GM12878 (cell line): ENCODE data around the gene NDUFB7. TPM values are rescaled to one million over a fixed set of nuclear protein-coding genes. Genes with fewer than 3 reads are reported as not detected.
A peak's percentile ranks its signal among the peaks of the same experiment; 100 is the strongest.

Source experiments
- ATAC-seq: fragments of 200-7000 bp; cut with Tn5 transposase; 3 replicates; pipeline ENCODE4 v1.9.1; 2020; ENCODE audit warnings: mild to moderate bottlenecking, moderate library complexity
- BruUV-seq: library from RNA; stranded (reverse); fragments of 400-500 nt; replicated peaks from 2 replicates; lab custom pipeline; 2021; lab: Mats Ljungman, UMichigan
- CTCF ChIA-PET: fragments of 300-600 bp; sonication (Branson Sonifier 250); formaldehyde crosslinking; extraction: SDS; loops from one replicate; lab custom pipeline; 2021; ENCODE audit warnings: inconsistent platforms; lab: Yijun Ruan, JAX
- POLR2A ChIA-PET: fragments of 350-600 bp; formaldehyde crosslinking; extraction: SDS; loops from one replicate; lab custom pipeline; 2021; ENCODE audit warnings: inconsistent platforms; lab: Charles Lee
- RAD21 ChIA-PET: fragments of 300-600 bp; sonication (Branson Sonifier 250); formaldehyde crosslinking; loops from one replicate; lab custom pipeline; 2023; ENCODE audit warnings: antibody characterized with exemption; ENCODE audit not compliant: unreplicated experiment; lab: Charles Lee
- SMC1A ChIA-PET: fragments of 300-600 bp; sonication (Branson Sonifier 250); formaldehyde crosslinking; loops from one replicate; lab custom pipeline; 2023; ENCODE audit not compliant: unreplicated experiment, uncharacterized antibody; lab: Charles Lee
- DNase-seq: peaks from one replicate; pipeline ENCODE4 v3.0.0-alpha.2; 2011; ENCODE audit warnings: low read depth, low spot score
- FAIRE-seq: peaks from 3 replicates; lab custom pipeline; 2011; peaks lifted over from hg19 to GRCh38; lab: Jason Lieb, UNC
- H2AFZ ChIP-seq: 2 replicates; pipeline ENCODE4 v1.6.0; 2011; ENCODE audit warnings: low read depth, low read length, control low read depth; ENCODE audit not compliant: control insufficient read depth
- H3K27ac ChIP-seq: 2 replicates; pipeline ENCODE4 v1.5.1; 2011; ENCODE audit warnings: control low read depth; ENCODE audit not compliant: control insufficient read depth, insufficient read depth
- H3K27me3 ChIP-seq, 2 experiments: replicated peaks in 1 of 2; 2 replicates each; pipeline versions ENCODE4 v1.6.0 to v1.6.1; 2011; ENCODE audit warnings: low read length in 1 of 2; ENCODE audit not compliant: control insufficient read depth in 2 of 2, insufficient read depth in 2 of 2
- H3K36me3 ChIP-seq, 2 experiments: 2 replicates each; pipeline ENCODE4 v1.5.1; 2011; ENCODE audit warnings: low read length in 1 of 2; ENCODE audit not compliant: control insufficient read depth in 2 of 2, insufficient read depth in 2 of 2
- H3K4me1 ChIP-seq: 2 replicates; pipeline ENCODE4 v1.6.1; 2011; ENCODE audit warnings: mild to moderate bottlenecking, low read length, moderate library complexity, mixed read lengths; ENCODE audit not compliant: control insufficient read depth, insufficient read depth
- H3K4me2 ChIP-seq: 2 replicates; pipeline ENCODE4 v1.6.0; 2011; ENCODE audit warnings: control low read depth; ENCODE audit not compliant: control insufficient read depth, insufficient read depth
- H3K4me3 ChIP-seq: fragments of 200-600 bp; sonication (generic); 2 replicates; pipeline ENCODE4 v1.5.1; 2016
- H3K79me2 ChIP-seq: 2 replicates; pipeline ENCODE4 v1.6.0; 2011; ENCODE audit warnings: low read length; ENCODE audit not compliant: control insufficient read depth, insufficient read depth
- H3K9ac ChIP-seq: 2 replicates; pipeline ENCODE4 v1.8.0; 2011; ENCODE audit warnings: low read length, control low read depth, mixed read lengths; ENCODE audit not compliant: control insufficient read depth, insufficient read depth
- H3K9me3 ChIP-seq: replicated peaks from 3 replicates; pipeline ENCODE4 v1.5.1; 2011; ENCODE audit warnings: mild to moderate bottlenecking, low read length; ENCODE audit not compliant: control insufficient read depth, insufficient read depth
- H4K20me1 ChIP-seq: 2 replicates; pipeline ENCODE4 v1.6.0; 2011; ENCODE audit not compliant: control insufficient read depth, insufficient read depth
- HCFC1 ChIP-seq: fragments of 150-350 bp; IDR thresholded peaks from 2 replicates; pipeline ENCODE4 v1.6.1; 2014; ENCODE audit warnings: low read length
- IKZF1 ChIP-seq: fragments of 450-650 bp; conservative IDR thresholded peaks from 2 replicates; pipeline ENCODE4 v1.6.1; 2017; ENCODE audit warnings: antibody characterized with exemption, mild to moderate bottlenecking
- KAT2A ChIP-seq: conservative IDR thresholded peaks from 2 replicates; pipeline ENCODE4 v1.6.1; 2011; ENCODE audit warnings: low read depth, low read length; ENCODE audit not compliant: control insufficient read depth
- MLLT1 ChIP-seq: fragments of 450-650 bp; IDR thresholded peaks from 2 replicates; pipeline ENCODE4 v1.6.1; 2016; ENCODE audit warnings: mild to moderate bottlenecking
- MXI1 ChIP-seq: fragments of 150-350 bp; IDR thresholded peaks from 2 replicates; pipeline ENCODE4 v1.6.1; 2011; ENCODE audit warnings: low read depth, mild to moderate bottlenecking, inconsistent platforms, low read length, improper control_type of control experiment
- NR2C2 ChIP-seq: IDR thresholded peaks from 2 replicates; pipeline ENCODE4 v1.6.1; 2011; ENCODE audit warnings: borderline replicate concordance, low read depth; ENCODE audit not compliant: control insufficient read depth, insufficient read length
- NR2F1 ChIP-seq: fragments of 450-650 bp; conservative IDR thresholded peaks from 2 replicates; pipeline ENCODE4 v1.6.1; 2017; ENCODE audit warnings: mild to moderate bottlenecking
- SMARCA5 ChIP-seq: fragments of 450-650 bp; IDR thresholded peaks from 2 replicates; pipeline ENCODE4 v1.6.1; 2017; ENCODE audit warnings: mild to moderate bottlenecking
- SPI1 ChIP-seq: IDR thresholded peaks from 2 replicates; pipeline ENCODE4 v1.6.1; 2011; ENCODE audit warnings: low read depth, mild to moderate bottlenecking, low read length, moderate library complexity, borderline replicate concordance; ENCODE audit not compliant: insufficient read depth
- WGBS: methylation state at CpG from one replicate; pipeline ENCODE4 v1.1.6; 2016; ENCODE audit warnings: low lambda C conversion rate; ENCODE audit not compliant: insufficient replicate concordance, insufficient coverage; ENCODE audit errors: missing lambda C conversion rate; 5-methylcytosine and 5-hydroxymethylcytosine counted together
- in situ Hi-C: fragments of 300-500 bp; cut with MboI; formaldehyde crosslinking; loops from 9 replicates; pipeline ENCODE4 v1.14.3; 2018; ENCODE audit warnings: mixed read lengths
- intact Hi-C: fragments of 100-400 bp; cut with micrococcal nuclease; formaldehyde crosslinking; loops from one replicate; pipeline ENCODE4 v1.14.2; 2022; ENCODE audit not compliant: unreplicated experiment
- polyA plus RNA-seq, 11 experiments: library from polyadenylated mRNA; depleted of rRNA in 4 of 11; unstranded in 6 of 11; stranded (reverse) in 5 of 11; fragments of >200 nt; fragmentation: Nextera tagmentation in 4 of 11; fragmentation: Illumina TruSeq in 1 of 11; extraction: Ambion mirVana in 4 of 11; extraction: Trizol in 1 of 11; gene quantifications; 1 replicate in 1 of 11; 2 replicates in 10 of 11; pipeline versions ENCODE4 v1.2.1 to v1.2.3, GENCODE V29; 2011 to 2016; ENCODE audit warnings: inconsistent platforms in 2 of 11, missing spikeins in 2 of 11, low read depth in 1 of 11
- total RNA-seq, 4 experiments: library from RNA; depleted of rRNA in 3 of 4; stranded (reverse); fragments of >200 nt in 3 of 4; fragmentation: Illumina TruSeq in 1 of 4; extraction: Trizol in 1 of 4; gene quantifications; 2 replicates each; pipeline versions ENCODE4 v1.2.1 to v1.2.3, GENCODE V29; 2013 to 2021

The NDUFB7 gene
- total and polyA plus RNA-seq, 10 of the 15 experiments (the other 5 are each of a cell fraction or from before 2014, with no cell fraction given): 14.6 to 480 (median 182) TPM

DNA sequence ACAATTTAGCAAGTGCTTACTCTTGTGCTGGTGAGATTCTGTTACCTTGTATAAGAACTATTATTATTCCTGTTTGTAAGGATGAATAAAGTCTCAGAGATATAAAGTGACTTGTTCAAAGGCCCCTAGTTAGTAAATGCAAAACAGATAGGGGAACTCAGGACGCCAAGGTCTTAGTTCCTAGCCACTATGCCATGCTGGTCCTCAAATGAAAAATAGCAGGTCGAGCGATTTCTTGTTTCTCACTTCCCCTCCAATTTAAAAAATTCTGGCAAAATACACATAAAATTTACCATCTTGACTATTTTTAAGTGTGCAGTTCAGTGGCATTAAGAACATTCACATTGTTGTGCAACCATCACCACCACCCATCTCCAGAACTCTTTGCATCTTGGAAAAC, 41.4 kb downstream of the NDUFB7 start:
- Histone ChIP-seq H3K79me2 (peaks cover 16% of the 10 kb centered on the region), H3K36me3 (peaks cover 0 to 5% of the 10 kb centered on the region in 2 experiments; a peak in 1 of 4 replicates), H2AFZ (no peak overlapping the region), H3K4me3 (peak overlapping the region; percentile 79; the same call in 1 of the 2 replicates), H3K4me2 (peak overlapping the region; percentile 66), H3K27me3 (no peaks in the 10 kb centered on the region), H3K9me3 (no peaks in the 10 kb centered on the region), H3K27ac (peak overlapping the region; percentile 80; the same call in 1 of the 2 replicates), H3K4me1 (peaks cover 5% of the 10 kb centered on the region; the same call in 1 of the 2 replicates), H3K9ac (peak overlapping the region; percentile 79; the same call in 1 of the 2 replicates), H4K20me1 (no peaks in the 10 kb centered on the region)
- ATAC-seq: no peak
- in situ Hi-C loops: no loop called here
- TF ChIP-seq SMARCA5: no peak
- peak; percentile 57; the same call in 1 of the 2 replicates for TF ChIP-seq SPI1
- FAIRE-seq: no peak
- POLR2A ChIA-PET: interaction anchor here (2.1 kb wide), 1 partner anchor 12 kb away, joined by 12 read pairs; the partner anchor contains the start of gene DNAJB1
- WGBS: 18% methylated on average over 3 of the region's 3 CpGs
- SMC1A ChIA-PET: interaction anchor here (1.0 kb wide), 1 partner anchor 27 kb away, joined by 3 read pairs; no protein-coding TSS in a partner anchor
- RAD21 ChIA-PET: no interaction called here
- CTCF ChIA-PET: interaction anchor here (1.4 kb wide), 1 partner anchor 13 kb away, joined by 5 read pairs; the partner anchor contains the start of gene DNAJB1
- intact Hi-C loops: no loop called here
- DNase-seq: no peak
- no TSS peak for BruUV-seq

GRCh38 chr19:14530005-14530348, 41.9 kb downstream of the NDUFB7 start:
- no peaks in the 10 kb centered on the region for H3K9me3 ChIP-seq
- RAD21 ChIA-PET: no interaction called here
- SMC1A ChIA-PET: interaction anchor here (1.0 kb wide), 1 partner anchor 27 kb away, joined by 3 read pairs; no protein-coding TSS in a partner anchor
- peak overlapping the region; percentile 80 for H3K27ac ChIP-seq
- peak overlapping the region; percentile 79 for H3K9ac ChIP-seq
- H3K36me3 ChIP-seq: peaks cover 0 to 5% of the 10 kb centered on the region in 2 experiments; a peak in 1 of 4 replicates
- H4K20me1 ChIP-seq: no peaks in the 10 kb centered on the region
- no peak for DNase-seq
- BruUV-seq: no TSS peak
- peak; percentile 21 for ATAC-seq
- WGBS: 0% methylated on average over 18 of the region's 18 CpGs
- peak; percentile 81; the same call in 1 of the 2 replicates for TF ChIP-seq MLLT1
- 0 out of 2 replicates have a peak, but pooled peaks have one; percentile 19 for TF ChIP-seq MXI1
- no peak for TF ChIP-seq KAT2A
- TF ChIP-seq IKZF1: peak; percentile 44
- 0 out of 2 replicates have a peak, but pooled peaks have one; percentile 16 for TF ChIP-seq NR2F1
- no peak for TF ChIP-seq NR2C2
- 0 out of 2 replicates have a peak, but pooled peaks have one; percentile 11 for TF ChIP-seq HCFC1
- TF ChIP-seq, all 136 proteins: peak for 5
- in situ Hi-C loops (no loop called here), intact Hi-C loops (no loop called here)
- peak overlapping the region; percentile 99 for H2AFZ ChIP-seq
- peaks cover 16% of the 10 kb centered on the region for H3K79me2 ChIP-seq
- peak overlapping the region; percentile 79 for H3K4me3 ChIP-seq
- ChIA-PET POLR2A (interaction anchor here (1.3 to 2.1 kb wide), 2 partner anchors 10 to 12 kb away, joined by 3 to 12 read pairs; partner anchors contain the start of gene DNAJB1), CTCF (interaction anchor here (1.4 kb wide), 1 partner anchor 12 kb away, joined by 5 read pairs; the partner anchor contains the start of gene DNAJB1)
- FAIRE-seq: no peak
- H3K4me2 ChIP-seq: peak overlapping the region; percentile 66
- H3K4me1 ChIP-seq: peaks cover 5% of the 10 kb centered on the region; the same call in 1 of the 2 replicates
- H3K27me3 ChIP-seq: no peaks in the 10 kb centered on the region
